Measurements from ENCODE around the gene C1QL3.

DNA sequence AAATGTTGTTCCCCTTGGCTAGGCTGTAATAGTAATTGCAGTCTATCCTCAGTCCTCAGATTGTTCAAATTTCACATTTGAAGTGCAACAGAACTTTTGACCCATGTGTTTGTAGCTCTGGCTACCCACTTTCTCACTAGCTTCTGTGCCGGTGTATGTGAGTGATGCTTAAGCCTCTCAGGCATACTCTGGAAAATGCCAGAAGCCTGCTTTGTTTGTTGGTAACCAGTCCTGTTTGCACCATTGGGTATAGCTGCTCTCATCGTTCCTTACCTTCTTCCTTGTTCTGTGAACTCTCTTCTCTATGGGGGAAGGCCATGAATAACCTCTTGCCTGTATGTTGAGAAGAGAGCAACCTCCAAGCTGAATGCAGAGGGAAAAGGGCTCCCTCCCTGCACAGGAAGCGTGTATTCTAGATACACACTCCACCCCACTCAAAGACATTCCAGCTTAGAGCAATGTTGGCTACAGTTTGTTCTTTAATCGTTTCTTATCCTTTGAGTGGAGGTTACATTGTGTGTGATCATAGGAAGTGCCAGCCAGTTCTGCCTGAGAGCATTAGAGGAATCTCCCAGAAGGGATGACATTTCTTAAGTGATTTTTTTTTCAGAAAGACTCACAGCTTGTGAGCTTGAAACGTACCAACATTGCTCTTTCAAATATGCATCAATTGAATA lies 40.5 kb downstream of the C1QL3 start:
- TF ChIP-seq CTCF (IDR thresholded peaks at IDR 0.05; ENCODE audit: insufficient read depth, low read depth, low read length) (no peak), EZH2 (IDR thresholded peaks at IDR 0.05; ENCODE audit: insufficient read depth, low read length) (no peak)
